Neural crest cell (in vitro differentiated cells): ENCODE data around the gene COL20A1. TPM values are rescaled to one million over a fixed set of nuclear protein-coding genes. Genes with fewer than 3 reads are reported as not detected.

Experiments used
- DNase-seq: peaks from one replicate; pipeline ENCODE4 v3.0.0; 2021; ENCODE audit warnings: low read depth, mixed read lengths, low spot score
- H3K27ac Mint-ChIP-seq: one replicate; pipeline ENCODE4 v1.8.0; 2021; ENCODE audit warnings: mild to moderate bottlenecking, mixed read lengths; ENCODE audit not compliant: unreplicated experiment
- H3K27me3 Mint-ChIP-seq: 2 replicates; pipeline ENCODE4 v1.8.0; 2021; ENCODE audit warnings: low read depth, mild to moderate bottlenecking, mixed read lengths
- H3K36me3 Mint-ChIP-seq: 2 replicates; pipeline ENCODE4 v1.8.0; 2021; ENCODE audit warnings: low read depth, mild to moderate bottlenecking, mixed read lengths
- H3K4me1 Mint-ChIP-seq: 2 replicates; pipeline ENCODE4 v1.8.0; 2021; ENCODE audit warnings: mixed read lengths
- H3K4me3 Mint-ChIP-seq: one replicate; pipeline ENCODE4 v1.8.0; 2021; ENCODE audit warnings: mild to moderate bottlenecking, mixed read lengths
- H3K9me3 Mint-ChIP-seq: 2 replicates; pipeline ENCODE4 v1.8.0; 2021; ENCODE audit warnings: mixed read lengths
- total RNA-seq: library from RNA; stranded (reverse); gene quantifications from 2 replicates; pipeline ENCODE4 v1.2.1, GENCODE V29; 2021
- TF ChIP-seq, protein P1 (sequence below): fragments of 200-600 bp; sonication (generic); conservative IDR thresholded peaks from 2 replicates; pipeline ENCODE4 v1.5.0; 2021; ENCODE audit warnings: antibody characterized with exemption, mild to moderate bottlenecking

The COL20A1 gene
- total RNA-seq, 1 donor from 2014 or later: 10.2 TPM

DNA sequence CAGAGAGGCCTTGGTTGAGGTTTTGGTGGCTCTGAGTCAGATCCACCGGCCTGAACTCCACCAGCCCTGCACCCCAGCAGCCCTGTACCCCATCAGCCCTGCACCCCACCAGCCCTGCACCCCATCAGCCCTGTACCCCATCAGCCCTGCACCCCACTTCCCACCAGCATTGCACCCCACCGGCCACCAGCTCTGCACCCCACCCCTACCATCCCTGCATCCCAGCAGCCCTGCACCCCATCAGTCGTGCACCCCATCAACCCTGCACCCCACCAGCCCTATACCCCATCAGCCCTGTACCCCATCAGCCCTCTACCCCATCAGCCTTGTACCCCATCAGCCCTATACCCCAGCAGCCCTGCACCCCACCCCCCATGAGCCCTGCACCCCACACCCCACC lies 82.5 kb downstream of the COL20A1 start:
- TF ChIP-seq, protein P1, sequence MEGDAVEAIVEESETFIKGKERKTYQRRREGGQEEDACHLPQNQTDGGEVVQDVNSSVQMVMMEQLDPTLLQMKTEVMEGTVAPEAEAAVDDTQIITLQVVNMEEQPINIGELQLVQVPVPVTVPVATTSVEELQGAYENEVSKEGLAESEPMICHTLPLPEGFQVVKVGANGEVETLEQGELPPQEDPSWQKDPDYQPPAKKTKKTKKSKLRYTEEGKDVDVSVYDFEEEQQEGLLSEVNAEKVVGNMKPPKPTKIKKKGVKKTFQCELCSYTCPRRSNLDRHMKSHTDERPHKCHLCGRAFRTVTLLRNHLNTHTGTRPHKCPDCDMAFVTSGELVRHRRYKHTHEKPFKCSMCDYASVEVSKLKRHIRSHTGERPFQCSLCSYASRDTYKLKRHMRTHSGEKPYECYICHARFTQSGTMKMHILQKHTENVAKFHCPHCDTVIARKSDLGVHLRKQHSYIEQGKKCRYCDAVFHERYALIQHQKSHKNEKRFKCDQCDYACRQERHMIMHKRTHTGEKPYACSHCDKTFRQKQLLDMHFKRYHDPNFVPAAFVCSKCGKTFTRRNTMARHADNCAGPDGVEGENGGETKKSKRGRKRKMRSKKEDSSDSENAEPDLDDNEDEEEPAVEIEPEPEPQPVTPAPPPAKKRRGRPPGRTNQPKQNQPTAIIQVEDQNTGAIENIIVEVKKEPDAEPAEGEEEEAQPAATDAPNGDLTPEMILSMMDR: no peak
- DNase-seq: no peak
- Mint-ChIP-seq H3K4me3 (no peak overlapping the region), H3K4me1 (peaks cover 36% of the 10 kb centered on the region), H3K27me3 (peaks cover 4% of the 10 kb centered on the region), H3K9me3 (no peaks in the 10 kb centered on the region), H3K36me3 (no peaks in the 10 kb centered on the region), H3K27ac (no peak overlapping the region)

DNA sequence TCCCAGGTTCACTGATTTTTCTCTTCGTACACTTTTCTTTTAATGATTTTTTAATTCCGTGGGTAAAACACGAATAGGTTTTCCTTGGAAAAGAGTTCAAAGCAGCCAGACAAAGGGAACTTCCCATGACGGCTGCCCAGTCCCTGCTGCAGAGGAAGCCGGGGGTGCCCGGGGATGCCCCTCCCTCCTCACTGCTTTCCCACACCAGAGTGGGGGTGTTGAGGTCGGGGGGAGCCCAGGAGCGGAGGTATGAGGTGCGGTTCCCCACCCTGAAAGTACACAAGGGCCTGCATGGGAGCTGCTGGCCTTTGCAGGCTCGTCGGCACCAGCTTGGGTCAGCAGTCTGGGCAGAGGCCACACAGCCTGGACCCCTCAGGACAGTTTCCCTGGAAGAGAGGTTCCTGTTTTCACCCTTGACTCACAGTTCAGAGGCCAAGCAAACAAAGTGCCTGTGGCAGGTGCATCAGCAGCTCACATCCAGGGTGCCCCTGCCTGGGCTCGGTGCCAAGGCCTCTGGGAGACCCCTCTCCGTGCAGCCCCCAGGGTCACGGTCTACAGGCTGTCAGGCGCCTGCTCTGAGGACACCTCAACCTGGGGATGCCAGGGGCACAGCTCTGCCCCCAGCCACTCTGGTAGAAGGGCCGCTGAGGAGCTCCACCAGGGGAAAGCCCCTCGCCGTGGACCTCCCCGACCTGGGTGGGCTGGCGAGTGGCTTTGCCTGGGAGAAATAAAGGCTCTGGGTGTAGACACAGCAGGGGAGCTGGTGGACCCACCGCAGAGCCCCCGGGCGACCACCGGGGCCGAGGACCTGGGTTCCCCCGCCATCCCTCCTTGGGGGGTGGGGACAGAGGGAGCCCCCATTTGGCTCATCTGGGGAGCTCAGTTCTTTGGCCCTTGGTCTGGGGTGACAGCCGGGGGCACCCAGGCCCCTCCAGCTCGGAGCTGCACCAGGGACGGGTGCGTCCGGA lies 83.6 kb downstream of the COL20A1 start:
- H3K27me3 Mint-ChIP-seq: peaks cover 4% of the 10 kb centered on the region
- TF ChIP-seq, protein P1: no peak
- H3K9me3 Mint-ChIP-seq: no peaks in the 10 kb centered on the region
- H3K4me1 Mint-ChIP-seq: peaks cover 31% of the 10 kb centered on the region
- no peaks in the 10 kb centered on the region for H3K36me3 Mint-ChIP-seq
- H3K4me3 Mint-ChIP-seq: no peak overlapping the region
- no peak for DNase-seq
- H3K27ac Mint-ChIP-seq: no peak overlapping the region

DNA sequence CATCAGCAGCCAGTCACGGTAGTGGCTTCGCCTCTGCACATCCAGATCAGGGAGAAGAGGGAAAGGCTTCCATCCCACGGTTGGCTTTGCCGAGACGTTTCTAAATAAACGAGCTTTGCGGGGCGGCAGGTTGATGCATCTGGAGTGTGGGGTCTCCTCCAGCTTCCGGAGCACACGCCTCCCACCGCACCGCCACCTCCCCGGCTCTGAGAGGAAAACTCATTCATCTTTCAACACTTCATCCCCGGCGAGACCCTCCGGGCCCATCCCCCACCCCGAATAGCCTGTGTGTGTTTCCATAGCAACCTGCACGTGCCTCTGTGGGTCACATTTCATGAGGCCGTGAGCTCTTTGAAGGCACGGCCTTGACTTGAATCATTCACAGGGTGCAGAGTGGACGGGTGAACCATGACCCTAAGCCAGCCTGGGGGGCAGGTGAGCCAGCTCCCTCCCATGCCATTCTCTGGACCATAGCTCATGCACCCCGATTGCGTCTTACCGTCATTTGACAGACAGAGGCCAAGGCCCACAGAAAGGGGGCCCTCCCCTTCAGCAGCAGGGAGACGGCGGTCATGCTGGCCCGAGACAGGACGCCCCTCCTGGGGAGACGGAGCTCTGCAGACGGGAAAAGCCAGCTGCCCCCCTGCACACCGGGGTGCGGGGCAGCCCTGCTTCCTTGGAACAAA lies 84.4 kb downstream of the COL20A1 start:
- H3K27ac Mint-ChIP-seq: peak overlapping the region; percentile 91
- peak overlapping the region; percentile 77 for H3K4me3 Mint-ChIP-seq
- TF ChIP-seq, protein P1: no peak

DNA sequence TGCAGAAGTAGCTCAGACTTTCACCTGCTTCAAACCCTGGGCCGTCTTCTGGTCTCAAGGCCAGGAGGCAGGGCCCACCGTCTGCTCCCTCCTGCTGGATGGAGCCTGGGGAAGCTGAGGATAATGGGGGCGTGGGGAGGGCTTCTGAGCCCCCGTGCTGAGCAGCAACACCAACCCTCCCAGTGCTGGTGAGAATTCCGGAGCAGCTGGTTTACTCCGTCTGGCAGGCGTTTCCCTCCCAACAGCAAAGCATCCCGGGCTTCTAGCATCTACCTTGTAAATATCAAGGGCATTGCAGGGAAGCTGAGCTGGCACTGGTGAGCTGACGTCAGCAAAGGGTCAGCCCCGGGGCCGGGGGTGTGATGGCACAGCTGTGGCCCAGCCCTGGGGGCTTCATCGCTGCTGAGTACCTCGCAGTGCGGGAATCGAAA lies 85.0 kb downstream of the COL20A1 start:
- H3K4me1 Mint-ChIP-seq: peaks cover 31% of the 10 kb centered on the region
- H3K4me3 Mint-ChIP-seq: peak overlapping the region; percentile 77
- peaks cover 4% of the 10 kb centered on the region for H3K27me3 Mint-ChIP-seq
- no peak for DNase-seq
- H3K36me3 Mint-ChIP-seq: no peaks in the 10 kb centered on the region
- TF ChIP-seq, protein P1: no peak
- no peaks in the 10 kb centered on the region for H3K9me3 Mint-ChIP-seq
- peak overlapping the region; percentile 91 for H3K27ac Mint-ChIP-seq

More for the DNA sequence above, 84.4 kb downstream of the COL20A1 start:
- H3K9me3 Mint-ChIP-seq: no peaks in the 10 kb centered on the region
- peak; percentile 77 for DNase-seq
- peaks cover 4% of the 10 kb centered on the region for H3K27me3 Mint-ChIP-seq
- no peaks in the 10 kb centered on the region for H3K36me3 Mint-ChIP-seq
- H3K4me1 Mint-ChIP-seq: peaks cover 31% of the 10 kb centered on the region

DNA sequence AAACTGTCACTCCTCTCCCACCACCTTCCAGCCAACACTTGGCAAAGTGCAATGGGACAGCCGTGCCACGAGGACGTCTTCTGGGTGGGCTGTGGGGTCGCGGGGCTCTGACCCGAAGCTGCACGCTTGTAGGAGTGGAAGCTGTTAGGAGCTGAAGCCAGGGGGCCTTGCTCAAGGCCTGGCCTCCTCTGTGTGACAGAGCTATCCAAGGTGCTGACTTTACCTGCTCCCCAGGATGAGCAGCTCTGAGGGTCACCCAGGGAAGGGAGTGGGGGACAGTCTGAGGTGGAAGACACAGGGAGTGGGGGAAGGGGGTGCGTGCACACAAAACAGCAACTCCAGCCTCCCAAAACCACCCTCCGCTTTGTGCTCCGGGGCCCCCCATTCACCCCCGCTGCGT lies 85.6 kb downstream of the COL20A1 start:
- Mint-ChIP-seq H3K9me3 (no peaks in the 10 kb centered on the region), H3K4me1 (peaks cover 31% of the 10 kb centered on the region), H3K27me3 (peaks cover 4% of the 10 kb centered on the region), H3K36me3 (no peaks in the 10 kb centered on the region), H3K4me3 (peak overlapping the region; percentile 54), H3K27ac (no peak overlapping the region)
- DNase-seq: no peak
- TF ChIP-seq, protein P1: no peak
